ENCODE results near the gene ACOT7.

The ACOT7 gene

DNA sequence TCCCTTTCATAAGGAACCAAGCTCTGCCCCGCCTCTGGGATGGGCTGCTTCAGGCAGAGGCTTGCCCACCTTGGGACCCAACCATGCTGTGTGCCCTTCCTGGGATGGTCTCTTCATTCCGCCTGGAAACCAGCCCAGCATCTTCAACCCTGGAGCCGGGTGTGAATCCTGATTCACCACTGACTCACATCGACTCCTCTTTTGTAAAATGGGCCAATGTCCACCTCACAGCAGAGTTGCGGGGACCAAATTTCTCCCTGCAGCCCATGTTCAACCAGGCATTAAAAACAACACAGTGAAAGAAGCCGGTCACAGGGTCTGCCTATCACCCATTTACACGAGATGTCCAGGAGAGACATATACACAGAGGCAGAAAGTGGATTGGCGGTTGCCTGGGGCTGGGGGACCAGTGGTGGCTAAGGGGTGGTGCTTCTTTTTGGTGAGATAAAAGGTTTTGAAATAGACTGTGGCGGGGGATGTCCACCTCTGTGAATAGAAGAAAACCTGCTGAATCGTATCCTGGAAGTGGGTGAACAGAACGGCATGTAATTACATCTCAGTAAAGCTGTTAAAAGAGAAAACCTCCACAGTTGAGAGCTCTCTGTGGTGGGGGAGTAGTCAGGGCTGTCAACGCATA is 125.8 kb downstream of the ACOT7 start:
- TF ChIP-seq, protein P1, sequence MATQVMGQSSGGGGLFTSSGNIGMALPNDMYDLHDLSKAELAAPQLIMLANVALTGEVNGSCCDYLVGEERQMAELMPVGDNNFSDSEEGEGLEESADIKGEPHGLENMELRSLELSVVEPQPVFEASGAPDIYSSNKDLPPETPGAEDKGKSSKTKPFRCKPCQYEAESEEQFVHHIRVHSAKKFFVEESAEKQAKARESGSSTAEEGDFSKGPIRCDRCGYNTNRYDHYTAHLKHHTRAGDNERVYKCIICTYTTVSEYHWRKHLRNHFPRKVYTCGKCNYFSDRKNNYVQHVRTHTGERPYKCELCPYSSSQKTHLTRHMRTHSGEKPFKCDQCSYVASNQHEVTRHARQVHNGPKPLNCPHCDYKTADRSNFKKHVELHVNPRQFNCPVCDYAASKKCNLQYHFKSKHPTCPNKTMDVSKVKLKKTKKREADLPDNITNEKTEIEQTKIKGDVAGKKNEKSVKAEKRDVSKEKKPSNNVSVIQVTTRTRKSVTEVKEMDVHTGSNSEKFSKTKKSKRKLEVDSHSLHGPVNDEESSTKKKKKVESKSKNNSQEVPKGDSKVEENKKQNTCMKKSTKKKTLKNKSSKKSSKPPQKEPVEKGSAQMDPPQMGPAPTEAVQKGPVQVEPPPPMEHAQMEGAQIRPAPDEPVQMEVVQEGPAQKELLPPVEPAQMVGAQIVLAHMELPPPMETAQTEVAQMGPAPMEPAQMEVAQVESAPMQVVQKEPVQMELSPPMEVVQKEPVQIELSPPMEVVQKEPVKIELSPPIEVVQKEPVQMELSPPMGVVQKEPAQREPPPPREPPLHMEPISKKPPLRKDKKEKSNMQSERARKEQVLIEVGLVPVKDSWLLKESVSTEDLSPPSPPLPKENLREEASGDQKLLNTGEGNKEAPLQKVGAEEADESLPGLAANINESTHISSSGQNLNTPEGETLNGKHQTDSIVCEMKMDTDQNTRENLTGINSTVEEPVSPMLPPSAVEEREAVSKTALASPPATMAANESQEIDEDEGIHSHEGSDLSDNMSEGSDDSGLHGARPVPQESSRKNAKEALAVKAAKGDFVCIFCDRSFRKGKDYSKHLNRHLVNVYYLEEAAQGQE (IDR thresholded peaks at IDR 0.05; ENCODE audit: low read depth), result no peak
- TF ChIP-seq ZBTB7A (IDR thresholded peaks at IDR 0.05; ENCODE audit: low read depth) (no peak), RAD21 (IDR thresholded peaks at IDR 0.05; ENCODE audit: low read depth) (no peak), EP300 (IDR thresholded peaks at IDR 0.05; ENCODE audit: borderline replicate concordance) (no peak), CEBPB (IDR thresholded peaks at IDR 0.05) (no peak), YY1 (IDR thresholded peaks at IDR 0.05; ENCODE audit: low read depth) (no peak)
- TF ChIP-seq, protein P2, sequence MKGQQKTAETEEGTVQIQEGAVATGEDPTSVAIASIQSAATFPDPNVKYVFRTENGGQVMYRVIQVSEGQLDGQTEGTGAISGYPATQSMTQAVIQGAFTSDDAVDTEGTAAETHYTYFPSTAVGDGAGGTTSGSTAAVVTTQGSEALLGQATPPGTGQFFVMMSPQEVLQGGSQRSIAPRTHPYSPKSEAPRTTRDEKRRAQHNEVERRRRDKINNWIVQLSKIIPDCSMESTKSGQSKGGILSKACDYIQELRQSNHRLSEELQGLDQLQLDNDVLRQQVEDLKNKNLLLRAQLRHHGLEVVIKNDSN (IDR thresholded peaks at IDR 0.05), result no peak

DNA sequence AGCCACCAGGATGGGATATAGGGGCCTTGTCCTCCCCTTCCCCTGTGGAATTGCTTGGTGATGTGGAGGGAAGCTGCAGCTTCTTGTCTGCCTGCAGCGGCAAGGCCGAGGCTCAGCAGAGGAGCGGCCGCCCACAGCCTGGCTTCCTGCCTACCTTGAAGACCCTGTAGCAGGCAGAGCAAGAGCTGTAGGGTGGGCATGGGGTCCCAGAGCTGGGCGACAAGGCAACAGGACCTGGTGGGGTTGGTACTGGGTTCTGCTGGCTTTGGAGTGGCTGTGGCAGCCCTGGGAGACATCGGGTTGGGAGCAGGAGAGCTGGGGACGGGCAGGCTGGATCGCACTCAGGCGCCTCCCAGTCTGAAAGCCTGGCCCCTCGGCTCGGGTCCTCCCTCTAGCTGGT is 126.9 kb downstream of the ACOT7 start:
- TF ChIP-seq TEAD4 (IDR thresholded peaks at IDR 0.05), result no peak
- no peak for TF ChIP-seq TCF12 (IDR thresholded peaks at IDR 0.05; ENCODE audit: low read depth)
- TF ChIP-seq FOXM1 (IDR thresholded peaks at IDR 0.05; ENCODE audit: borderline replicate concordance, low read depth), result no peak
- TF ChIP-seq EGR1 (IDR thresholded peaks at IDR 0.05), result no peak
- TF ChIP-seq, protein P3, sequence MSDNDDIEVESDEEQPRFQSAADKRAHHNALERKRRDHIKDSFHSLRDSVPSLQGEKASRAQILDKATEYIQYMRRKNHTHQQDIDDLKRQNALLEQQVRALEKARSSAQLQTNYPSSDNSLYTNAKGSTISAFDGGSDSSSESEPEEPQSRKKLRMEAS (IDR thresholded peaks at IDR 0.05), result no peak
- no peak for TF ChIP-seq TAF1 (IDR thresholded peaks at IDR 0.05; ENCODE audit: low read depth)
- TF ChIP-seq ZBTB7A (IDR thresholded peaks at IDR 0.05; ENCODE audit: low read depth), result no peak
- TF ChIP-seq, protein P1 (IDR thresholded peaks at IDR 0.05; ENCODE audit: low read depth), result no peak
- TF ChIP-seq NFIC (IDR thresholded peaks at IDR 0.05), result no peak
- TF ChIP-seq CREB1 (IDR thresholded peaks at IDR 0.05; ENCODE audit: low read depth), result no peak
- TF ChIP-seq, protein P2 (IDR thresholded peaks at IDR 0.05), result no peak

DNA sequence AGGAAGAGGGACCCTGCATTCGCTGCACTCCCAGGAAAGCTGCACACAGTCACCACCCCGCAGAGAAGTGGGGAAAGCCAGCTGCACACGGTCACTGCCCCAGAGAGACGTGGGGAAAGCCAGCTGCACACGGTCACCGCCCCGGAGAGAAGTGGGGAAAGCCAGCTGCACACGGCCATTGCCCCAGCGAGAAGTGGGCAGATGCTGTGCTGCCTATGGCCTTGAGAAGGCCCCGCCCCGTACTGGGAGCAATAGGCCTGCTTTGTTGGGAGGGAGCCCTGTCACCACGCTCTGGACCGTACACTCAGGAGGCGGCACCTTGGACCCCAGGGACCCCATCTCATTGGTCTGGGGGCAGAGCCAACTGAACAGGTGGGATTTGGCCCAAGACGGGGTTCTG is 128.4 kb downstream of the ACOT7 start:
- no peak for TF ChIP-seq EP300 (IDR thresholded peaks at IDR 0.05; ENCODE audit: borderline replicate concordance)
- TF ChIP-seq RAD21 (IDR thresholded peaks at IDR 0.05; ENCODE audit: low read depth), result no peak
- no peak for TF ChIP-seq TCF12 (IDR thresholded peaks at IDR 0.05; ENCODE audit: low read depth)
- TF ChIP-seq, protein P1 (IDR thresholded peaks at IDR 0.05; ENCODE audit: low read depth), result no peak
- TF ChIP-seq FOXM1 (IDR thresholded peaks at IDR 0.05; ENCODE audit: borderline replicate concordance, low read depth), result no peak
- TF ChIP-seq, protein P2 (IDR thresholded peaks at IDR 0.05), result no peak
- no peak for TF ChIP-seq EGR1 (IDR thresholded peaks at IDR 0.05)
- no peak for TF ChIP-seq NFIC (IDR thresholded peaks at IDR 0.05)
- TF ChIP-seq, protein P3 (IDR thresholded peaks at IDR 0.05), result no peak
- no peak for TF ChIP-seq TAF1 (IDR thresholded peaks at IDR 0.05; ENCODE audit: low read depth)
- TF ChIP-seq ZBTB7A (IDR thresholded peaks at IDR 0.05; ENCODE audit: low read depth), result no peak
- no peak for TF ChIP-seq CREB1 (IDR thresholded peaks at IDR 0.05; ENCODE audit: low read depth)
- TF ChIP-seq YY1 (IDR thresholded peaks at IDR 0.05; ENCODE audit: low read depth), result no peak
- TF ChIP-seq CEBPB (IDR thresholded peaks at IDR 0.05), result no peak
- no peak for TF ChIP-seq TEAD4 (IDR thresholded peaks at IDR 0.05)

DNA sequence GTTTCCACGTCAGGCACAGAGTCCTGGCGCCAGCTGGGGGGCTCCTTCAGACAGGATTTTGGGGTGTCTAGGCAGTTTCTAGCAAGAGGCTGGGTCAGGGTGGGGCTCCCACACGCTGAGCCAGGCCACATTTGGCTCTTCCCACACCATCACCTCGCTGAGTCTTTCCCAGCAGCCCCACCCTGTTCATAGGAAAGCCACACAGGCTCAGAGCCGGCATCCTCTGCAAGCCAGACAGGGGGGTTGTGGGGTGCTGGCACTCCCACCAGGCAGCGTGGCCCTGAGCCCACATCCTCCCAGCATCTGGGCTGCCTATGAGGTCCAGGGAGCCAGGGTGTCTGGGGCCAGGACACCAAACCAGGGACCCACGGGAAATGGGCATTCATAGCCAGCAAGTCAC is 129.9 kb downstream of the ACOT7 start:
- TF ChIP-seq CEBPB (IDR thresholded peaks at IDR 0.05), result no peak
- TF ChIP-seq TEAD4 (IDR thresholded peaks at IDR 0.05), result no peak
- TF ChIP-seq CREB1 (IDR thresholded peaks at IDR 0.05; ENCODE audit: low read depth), result no peak
